Endothelial cell of umbilical vein (primary cell): ENCODE results near the gene RNF175. TPM values are rescaled to one million over a fixed set of nuclear protein-coding genes. Genes with fewer than 3 reads are reported as not detected.

Experiments used
- BruUV-seq: library from RNA; stranded (reverse); fragments of 400-500 nt; replicated peaks from 2 replicates; lab custom pipeline; 2021; lab: Mats Ljungman, UMichigan
- CTCF ChIA-PET: fragments of 300-600, 350-600 bp; sonication (Branson Sonifier 250); formaldehyde crosslinking; loops from one replicate; lab custom pipeline; 2021; ENCODE audit warnings: antibody characterized with exemption, inconsistent platforms; lab: Charles Lee
- POLR2A ChIA-PET: fragments of 300-600, 350-600 bp; sonication (Branson Sonifier 250); formaldehyde crosslinking; loops from one replicate; lab custom pipeline; 2021; ENCODE audit warnings: antibody characterized with exemption, inconsistent platforms; lab: Charles Lee
- DNase-seq: peaks from one replicate; pipeline ENCODE4 v3.0.0-alpha.2; 2011; ENCODE audit warnings: low read depth, low spot score
- FAIRE-seq: peaks from 2 replicates; lab custom pipeline; 2011; peaks lifted over from hg19 to GRCh38; lab: Jason Lieb, UNC
- H2AFZ ChIP-seq: 2 replicates; pipeline ENCODE4 v1.6.0; 2012; ENCODE audit warnings: low read depth, low read length, control low read depth, inconsistent platforms
- H3K27ac ChIP-seq: 2 replicates; pipeline ENCODE4 v1.5.1; 2011; ENCODE audit warnings: low read depth, mild to moderate bottlenecking, control low read depth, low read length, moderate library complexity; ENCODE audit not compliant: insufficient read depth
- H3K27me3 ChIP-seq, 2 experiments: 2 replicates each; pipeline versions ENCODE4 v1.6.0 to v1.6.1; 2011; ENCODE audit warnings: low read length in 2 of 2, mixed read lengths in 1 of 2; ENCODE audit not compliant: control insufficient read depth in 2 of 2, insufficient read depth in 2 of 2
- H3K36me3 ChIP-seq, 2 experiments: 2 replicates in 1 of 2; 3 replicates in 1 of 2; pipeline ENCODE4 v1.5.1; 2011; ENCODE audit warnings: low read length in 2 of 2, mild to moderate bottlenecking in 1 of 2, moderate library complexity in 1 of 2; ENCODE audit not compliant: control insufficient read depth in 2 of 2, insufficient read depth in 2 of 2; ENCODE audit errors: extremely low read depth in 1 of 2
- H3K4me1 ChIP-seq: 3 replicates; pipeline ENCODE4 v1.5.1; 2011; ENCODE audit warnings: mild to moderate bottlenecking, low read length; ENCODE audit not compliant: control insufficient read depth, insufficient read depth; ENCODE audit errors: extremely low read depth
- H3K4me2 ChIP-seq: 2 replicates; pipeline ENCODE4 v1.6.1; 2011; ENCODE audit warnings: low read length, control low read depth, mixed read lengths; ENCODE audit not compliant: insufficient read depth
- H3K4me3 ChIP-seq, 3 experiments: fragments of 200-600 bp in 1 of 3; sonication (generic), shearing (Covaris generic) in 1 of 3; replicated peaks in 1 of 3; 2 replicates each; pipeline ENCODE4 v1.5.1; 2011 to 2016; ENCODE audit warnings: control low read depth in 3 of 3, low read length in 3 of 3, mild to moderate bottlenecking in 2 of 3, inconsistent platforms in 1 of 3, low read depth in 1 of 3, moderate library complexity in 1 of 3; ENCODE audit not compliant: insufficient read depth in 1 of 3
- H3K79me2 ChIP-seq: 2 replicates; pipeline ENCODE4 v1.6.0; 2012; ENCODE audit warnings: low read length, inconsistent platforms; ENCODE audit not compliant: control insufficient read depth, insufficient read depth
- H3K9ac ChIP-seq: replicated peaks from 2 replicates; pipeline ENCODE3; 2011; ENCODE audit warnings: low read length, control low read depth; ENCODE audit not compliant: insufficient read depth; ENCODE audit errors: extremely low read depth
- H3K9me1 ChIP-seq: replicated peaks from 3 replicates; pipeline ENCODE4 v1.6.0; 2011; ENCODE audit warnings: mild to moderate bottlenecking, low read length; ENCODE audit not compliant: control insufficient read depth, insufficient read depth; ENCODE audit errors: extremely low read depth
- H3K9me3 ChIP-seq: replicated peaks from 2 replicates; pipeline ENCODE4 v1.5.1; 2012; ENCODE audit warnings: low read length, inconsistent platforms; ENCODE audit not compliant: control insufficient read depth, insufficient read depth
- H4K20me1 ChIP-seq: replicated peaks from 2 replicates; pipeline ENCODE3; 2011; ENCODE audit warnings: mild to moderate bottlenecking, low read length; ENCODE audit not compliant: control insufficient read depth, insufficient read depth; ENCODE audit errors: extremely low read depth
- EZH2 ChIP-seq: IDR thresholded peaks from 2 replicates; pipeline ENCODE4 v1.6.1; 2012; ENCODE audit warnings: borderline replicate concordance, low read depth, mild to moderate bottlenecking, moderate library complexity, low read length, inconsistent platforms; ENCODE audit not compliant: severe bottlenecking
- FOS ChIP-seq: IDR thresholded peaks from 2 replicates; pipeline ENCODE4 v1.6.1; 2011; ENCODE audit warnings: mild to moderate bottlenecking, low read length, moderate library complexity, borderline replicate concordance; ENCODE audit not compliant: insufficient read depth
- MAX ChIP-seq: IDR thresholded peaks from 2 replicates; pipeline ENCODE4 v1.6.1; 2011; ENCODE audit not compliant: insufficient read depth, insufficient read length
- MYC ChIP-seq: IDR thresholded peaks from one replicate; pipeline ENCODE4 v1.6.1; 2011; ENCODE audit warnings: mild to moderate bottlenecking, low read depth, low read length
- POLR2A ChIP-seq: IDR thresholded peaks from 2 replicates; pipeline ENCODE4 v1.6.1; 2012; ENCODE audit warnings: low read depth, mild to moderate bottlenecking, control low read depth, low read length
- POLR2AphosphoS5 ChIP-seq: IDR thresholded peaks from 2 replicates; pipeline ENCODE4 v1.6.1; 2012; ENCODE audit warnings: low read depth, mild to moderate bottlenecking, control low read depth, low read length, moderate library complexity; ENCODE audit not compliant: insufficient read depth
- dilution Hi-C: fragments of 300-500 bp; cut with MboI; formaldehyde crosslinking; loops from one replicate; pipeline ENCODE4 v1.15.0; 2019; ENCODE audit warnings: low sequenced_read_pairs; ENCODE audit not compliant: extremely low pct_ligation_motif_present
- intact Hi-C: fragments of 100-400 bp; cut with micrococcal nuclease; formaldehyde crosslinking; loops from one replicate; pipeline ENCODE4 v1.10.0; 2022
- polyA plus RNA-seq, 4 experiments: library from polyadenylated mRNA; depleted of rRNA in 3 of 4; stranded (reverse) in 3 of 4; unstranded in 1 of 4; fragments of >200 nt; gene quantifications; 2 replicates each; pipeline versions ENCODE4 v1.2.1 to v1.2.3, GENCODE V29; 2011 to 2012; ENCODE audit warnings: missing spikeins in 1 of 4
- total RNA-seq: library from RNA; stranded (reverse); gene quantifications from 2 replicates; pipeline ENCODE4 v1.2.3, GENCODE V29; 2021

Gene RNF175
- total and polyA plus RNA-seq, 2 donors (not counting 3 experiments of a cell fraction or from before 2014, with no cell fraction given) = not detected

GRCh38 chr4:153766758-153767157, 6.9 kb upstream of the RNF175 start:
- DNase-seq (no peak), FAIRE-seq (no peak)
- Histone ChIP-seq H3K4me2 (no peak overlapping the region), H4K20me1 (no peaks in the 10 kb centered on the region), H3K27ac (no peak overlapping the region), H3K9ac (no peak overlapping the region), H3K9me3 (no peaks in the 10 kb centered on the region), H3K36me3 (no peaks in the 10 kb centered on the region), H3K27me3 (peaks cover 2 to 6% of the 10 kb centered on the region in 2 experiments), H3K79me2 (no peaks in the 10 kb centered on the region), H3K9me1 (no peaks in the 10 kb centered on the region), H3K4me1 (no peaks in the 10 kb centered on the region), H2AFZ (no peak overlapping the region), H3K4me3 (no peak overlapping the region)
- CTCF ChIA-PET = no interaction called here
- dilution Hi-C loops = no loop called here
- BruUV-seq = no TSS peak
- POLR2A ChIA-PET = no interaction called here
- no peak for TF ChIP-seq POLR2A
- TF ChIP-seq FOS = no peak
- TF ChIP-seq EZH2 = no peak
- TF ChIP-seq MAX = no peak
- no peak for TF ChIP-seq MYC
- intact Hi-C loops = no loop called here

- Histone ChIP-seq H3K4me1 (no peaks in the 10 kb centered on the region), H4K20me1 (no peaks in the 10 kb centered on the region), H3K9ac (no peak overlapping the region), H3K9me3 (no peaks in the 10 kb centered on the region), H2AFZ (no peak overlapping the region), H3K4me3 (no peak overlapping the region), H3K9me1 (no peaks in the 10 kb centered on the region), H3K79me2 (no peaks in the 10 kb centered on the region), H3K27me3 (peaks cover 4 to 7% of the 10 kb centered on the region in 2 experiments), H3K27ac (no peak overlapping the region), H3K4me2 (no peak overlapping the region), H3K36me3 (no peaks in the 10 kb centered on the region)
- CTCF ChIA-PET = interaction anchor here (1.0 kb wide), 1 partner anchor 16 kb away, joined by 3 read pairs; no protein-coding TSS in a partner anchor
- no peak for TF ChIP-seq POLR2AphosphoS5
- no peak for FAIRE-seq
- dilution Hi-C loops (no loop called here), intact Hi-C loops (no loop called here)
- POLR2A ChIA-PET = no interaction called here
- no TSS peak for BruUV-seq
- DNase-seq = no peak
These were observed 6.1 kb upstream of the RNF175 start for GRCh38 chr4:153765894-153766293.
